Measurements from ENCODE around the gene MYH10. TPM values are rescaled to one million over a fixed set of nuclear protein-coding genes. Genes with fewer than 3 reads are reported as not detected.

MYH10 gene
- total and polyA plus RNA-seq, 2 experiments from 2014 or later = 46.8 to 69.5 TPM

GRCh38 chr17:8518850-8519249 lies 111.7 kb downstream of the MYH10 start:
- in situ Hi-C loops (cut with MboI) = no loop called here
- H3K27ac ChIP-seq = no peak overlapping the region
- H3K9ac ChIP-seq = no peak overlapping the region
- TF ChIP-seq EZH2phosphoT487 (IDR thresholded peaks at IDR 0.05; ENCODE audit: insufficient read depth, low read depth) (no peak), EZH2 (IDR thresholded peaks at IDR 0.05; ENCODE audit: insufficient read depth, poor library complexity, severe bottlenecking) (no peak)
- H3K4me3 ChIP-seq = no peak overlapping the region
- no peaks in the 10 kb centered on the region for H3K27me3 ChIP-seq (replicated peaks; ENCODE audit: insufficient read depth)
- no peak for DNase-seq
- H3F3A ChIP-seq (ENCODE audit: insufficient read depth) = peaks cover 5% of the 10 kb centered on the region; the same call in 1 of the 2 replicates
- no peak overlapping the region for H3K4me2 ChIP-seq (ENCODE audit: unreplicated experiment)
- H4K20me1 ChIP-seq (ENCODE audit: insufficient read depth) = no peaks in the 10 kb centered on the region
- H3K79me2 ChIP-seq (ENCODE audit: insufficient read depth) = no peaks in the 10 kb centered on the region
- H2AFZ ChIP-seq = no peak overlapping the region
- H3K36me3 ChIP-seq (ENCODE audit: low read depth) = peaks cover 37% of the 10 kb centered on the region; the same call in 1 of the 2 replicates
- H3K9me3 ChIP-seq (ENCODE audit: low read depth) = no peaks in the 10 kb centered on the region
- no peaks in the 10 kb centered on the region for H3K9me2 ChIP-seq (ENCODE audit: insufficient read depth)
- 96% methylated on average over 2 of the region's 2 CpGs for WGBS, 2 experiments (ENCODE audit: low coverage in 1 of 2, low lambda C conversion rate in 2 of 2, missing lambda C conversion rate in 2 of 2)
- H3K4me1 ChIP-seq (ENCODE audit: insufficient read depth) = no peaks in the 10 kb centered on the region

- no peaks in the 10 kb centered on the region for H3K4me1 ChIP-seq (ENCODE audit: insufficient read depth)
- H4K20me1 ChIP-seq (ENCODE audit: insufficient read depth) = no peaks in the 10 kb centered on the region
- H3K4me2 ChIP-seq (ENCODE audit: unreplicated experiment) = no peak overlapping the region
- H3K9me2 ChIP-seq (ENCODE audit: insufficient read depth) = no peaks in the 10 kb centered on the region
- no peak overlapping the region for H2AFZ ChIP-seq
- no peak overlapping the region for H3K9ac ChIP-seq
- H3K36me3 ChIP-seq (ENCODE audit: low read depth) = peaks cover 40% of the 10 kb centered on the region; the same call in 1 of the 2 replicates
- in situ Hi-C loops (cut with MboI) = no loop called here
- no peaks in the 10 kb centered on the region for H3K9me3 ChIP-seq (ENCODE audit: low read depth)
- no peaks in the 10 kb centered on the region for H3K79me2 ChIP-seq (ENCODE audit: insufficient read depth)
- TF ChIP-seq EZH2phosphoT487 (IDR thresholded peaks at IDR 0.05; ENCODE audit: insufficient read depth, low read depth) (no peak), EZH2 (IDR thresholded peaks at IDR 0.05; ENCODE audit: insufficient read depth, poor library complexity, severe bottlenecking) (no peak)
- no peak overlapping the region for H3K27ac ChIP-seq
- no peaks in the 10 kb centered on the region for H3K27me3 ChIP-seq (replicated peaks; ENCODE audit: insufficient read depth)
- H3K4me3 ChIP-seq = no peak overlapping the region
- no peak for DNase-seq
- 97 to 99% methylated on average over 6 of the region's 6 CpGs for WGBS, 2 experiments (ENCODE audit: low coverage in 1 of 2, low lambda C conversion rate in 2 of 2, missing lambda C conversion rate in 2 of 2)
- peaks cover 5% of the 10 kb centered on the region; the same call in 1 of the 2 replicates for H3F3A ChIP-seq (ENCODE audit: insufficient read depth)
Measured at GRCh38 chr17:8518326-8518725, 112.2 kb downstream of the MYH10 start.

GRCh38 chr17:8514801-8515200 lies 115.7 kb downstream of the MYH10 start:
- H3K4me2 ChIP-seq (ENCODE audit: unreplicated experiment) = no peak overlapping the region
- no peaks in the 10 kb centered on the region for H3K79me2 ChIP-seq (ENCODE audit: insufficient read depth)
- no peak overlapping the region for H2AFZ ChIP-seq
- no peaks in the 10 kb centered on the region for H3K9me2 ChIP-seq (ENCODE audit: insufficient read depth)
- H3K9me3 ChIP-seq (ENCODE audit: low read depth) = no peaks in the 10 kb centered on the region
- no peak overlapping the region for H3K9ac ChIP-seq
- no peaks in the 10 kb centered on the region for H3F3A ChIP-seq (ENCODE audit: insufficient read depth)
- no peaks in the 10 kb centered on the region for H4K20me1 ChIP-seq (ENCODE audit: insufficient read depth)
- WGBS, 2 experiments (ENCODE audit: low coverage in 1 of 2, low lambda C conversion rate in 2 of 2, missing lambda C conversion rate in 2 of 2) = 97 to 99% methylated on average over 11 of the region's 11 CpGs
- no peak overlapping the region for H3K4me3 ChIP-seq
- no peak overlapping the region for H3K27ac ChIP-seq
- no peaks in the 10 kb centered on the region for H3K27me3 ChIP-seq (replicated peaks; ENCODE audit: insufficient read depth)
- H3K4me1 ChIP-seq (ENCODE audit: insufficient read depth) = no peaks in the 10 kb centered on the region
- TF ChIP-seq EZH2 (IDR thresholded peaks at IDR 0.05; ENCODE audit: insufficient read depth, poor library complexity, severe bottlenecking) = no peak
- no peak for TF ChIP-seq EZH2phosphoT487 (IDR thresholded peaks at IDR 0.05; ENCODE audit: insufficient read depth, low read depth)
- H3K36me3 ChIP-seq (ENCODE audit: low read depth) = peaks cover 55% of the 10 kb centered on the region; the same call in 1 of the 2 replicates
- in situ Hi-C loops (cut with MboI) = no loop called here
- no peak for DNase-seq

- no peak overlapping the region for H3K9ac ChIP-seq
- no peak for DNase-seq
- TF ChIP-seq EZH2phosphoT487 (IDR thresholded peaks at IDR 0.05; ENCODE audit: insufficient read depth, low read depth) (no peak), EZH2 (IDR thresholded peaks at IDR 0.05; ENCODE audit: insufficient read depth, poor library complexity, severe bottlenecking) (no peak)
- in situ Hi-C loops (cut with MboI) = no loop called here
- WGBS, 2 experiments (ENCODE audit: low coverage in 1 of 2, low lambda C conversion rate in 2 of 2, missing lambda C conversion rate in 2 of 2) = 93 to 94% methylated on average over 14 of the region's 14 CpGs
- H3K4me1 ChIP-seq (ENCODE audit: insufficient read depth) = no peaks in the 10 kb centered on the region
- no peaks in the 10 kb centered on the region for H3F3A ChIP-seq (ENCODE audit: insufficient read depth)
- no peaks in the 10 kb centered on the region for H4K20me1 ChIP-seq (ENCODE audit: insufficient read depth)
- peaks cover 40% of the 10 kb centered on the region for H3K36me3 ChIP-seq (ENCODE audit: low read depth)
- H3K27me3 ChIP-seq (replicated peaks; ENCODE audit: insufficient read depth) = no peaks in the 10 kb centered on the region
- no peaks in the 10 kb centered on the region for H3K9me3 ChIP-seq (ENCODE audit: low read depth)
- no peaks in the 10 kb centered on the region for H3K79me2 ChIP-seq (ENCODE audit: insufficient read depth)
- no peaks in the 10 kb centered on the region for H3K9me2 ChIP-seq (ENCODE audit: insufficient read depth)
- no peak overlapping the region for H3K4me3 ChIP-seq
- no peak overlapping the region for H3K27ac ChIP-seq
- no peak overlapping the region for H2AFZ ChIP-seq
- no peak overlapping the region for H3K4me2 ChIP-seq (ENCODE audit: unreplicated experiment)
Measured at GRCh38 chr17:8506145-8506544, 124.4 kb downstream of the MYH10 start.
